Thyroid gland (tissue), 4 donors: ENCODE results near the gene TGFA.

Experiments used
- POLR2A ChIP-seq, 2 donors: fragments of 450-650 bp; IDR thresholded peaks; one replicate each; pipeline ENCODE4 v1.6.1; 2017; ENCODE audit warnings: antibody characterized with exemption in 2 of 2, mild to moderate bottlenecking in 2 of 2, moderate library complexity in 1 of 2
- TF ChIP-seq, protein P1 (sequence below), 6 experiments: fragments of 200-600 bp in 3 of 6; fragments of 450-650 bp in 3 of 6; sonication (generic) in 3 of 6; IDR thresholded peaks; one replicate each; pipeline ENCODE4 v1.5.1; 2016 to 2019; ENCODE audit warnings: antibody characterized with exemption in 6 of 6, mild to moderate bottlenecking in 2 of 6, inconsistent platforms in 1 of 6, moderate library complexity in 1 of 6

DNA sequence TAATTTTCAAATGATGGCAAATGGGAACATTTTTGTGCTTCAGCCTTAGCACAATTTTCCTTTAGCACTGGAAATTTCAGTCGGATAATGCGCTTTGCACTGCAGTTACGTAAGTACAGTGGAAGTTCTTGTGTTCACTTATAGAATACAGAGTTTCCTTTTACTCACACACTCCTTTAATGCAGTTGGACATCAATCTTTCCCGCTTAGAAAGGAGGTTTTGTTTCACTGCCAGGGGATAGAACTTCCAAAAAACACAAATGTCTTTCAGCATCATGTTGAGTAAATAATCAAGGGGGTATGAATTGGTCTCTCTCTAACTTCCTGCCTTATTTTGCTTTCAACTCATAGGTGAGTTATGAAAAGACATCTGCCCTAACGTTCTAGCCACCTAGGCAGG, 63.2 kb downstream of the TGFA start:
- TF ChIP-seq, protein P1, sequence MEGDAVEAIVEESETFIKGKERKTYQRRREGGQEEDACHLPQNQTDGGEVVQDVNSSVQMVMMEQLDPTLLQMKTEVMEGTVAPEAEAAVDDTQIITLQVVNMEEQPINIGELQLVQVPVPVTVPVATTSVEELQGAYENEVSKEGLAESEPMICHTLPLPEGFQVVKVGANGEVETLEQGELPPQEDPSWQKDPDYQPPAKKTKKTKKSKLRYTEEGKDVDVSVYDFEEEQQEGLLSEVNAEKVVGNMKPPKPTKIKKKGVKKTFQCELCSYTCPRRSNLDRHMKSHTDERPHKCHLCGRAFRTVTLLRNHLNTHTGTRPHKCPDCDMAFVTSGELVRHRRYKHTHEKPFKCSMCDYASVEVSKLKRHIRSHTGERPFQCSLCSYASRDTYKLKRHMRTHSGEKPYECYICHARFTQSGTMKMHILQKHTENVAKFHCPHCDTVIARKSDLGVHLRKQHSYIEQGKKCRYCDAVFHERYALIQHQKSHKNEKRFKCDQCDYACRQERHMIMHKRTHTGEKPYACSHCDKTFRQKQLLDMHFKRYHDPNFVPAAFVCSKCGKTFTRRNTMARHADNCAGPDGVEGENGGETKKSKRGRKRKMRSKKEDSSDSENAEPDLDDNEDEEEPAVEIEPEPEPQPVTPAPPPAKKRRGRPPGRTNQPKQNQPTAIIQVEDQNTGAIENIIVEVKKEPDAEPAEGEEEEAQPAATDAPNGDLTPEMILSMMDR (IDR thresholded peaks at IDR 0.05) = no peak
- no peak for TF ChIP-seq POLR2A (IDR thresholded peaks at IDR 0.05)
